BE2C (cell line): ENCODE results near the gene RNF207.

Experiments used
- DNase-seq: peaks from one replicate; pipeline ENCODE4 v3.0.0-alpha.2; 2020
- H3K27me3 ChIP-seq: fragments of 250-450 bp; sonication (Bioruptor Pico); 2 replicates; pipeline ENCODE4 v1.5.1; 2020; ENCODE audit warnings: mild to moderate bottlenecking
- H3K36me3 ChIP-seq: fragments of 250-450 bp; sonication (Bioruptor Pico); 2 replicates; pipeline ENCODE4 v1.5.1; 2020; ENCODE audit warnings: mild to moderate bottlenecking
- H3K4me1 ChIP-seq: fragments of 250-450 bp; sonication (Bioruptor Pico); 2 replicates; pipeline ENCODE4 v1.5.1; 2020
- H3K4me3 ChIP-seq: 2 replicates; pipeline ENCODE4 v1.5.1; 2011; ENCODE audit warnings: low read depth, low read length
- H3K9me3 ChIP-seq: fragments of 250-450 bp; sonication (Bioruptor Pico); 2 replicates; pipeline ENCODE4 v1.5.1; 2020
- TF ChIP-seq, protein P1 (sequence below): IDR thresholded peaks from 2 replicates; pipeline ENCODE4 v1.5.1; 2012; ENCODE audit warnings: mild to moderate bottlenecking, low read depth, low read length

The RNF207 gene

GRCh38 chr1:6263716-6264115 lies 57.8 kb downstream of the RNF207 start:
- Histone ChIP-seq H3K4me3 (no peak overlapping the region), H3K4me1 (no peaks in the 10 kb centered on the region), H3K36me3 (no peaks in the 10 kb centered on the region), H3K9me3 (no peaks in the 10 kb centered on the region), H3K27me3 (no peaks in the 10 kb centered on the region)
- no peak for DNase-seq
- TF ChIP-seq, protein P1, sequence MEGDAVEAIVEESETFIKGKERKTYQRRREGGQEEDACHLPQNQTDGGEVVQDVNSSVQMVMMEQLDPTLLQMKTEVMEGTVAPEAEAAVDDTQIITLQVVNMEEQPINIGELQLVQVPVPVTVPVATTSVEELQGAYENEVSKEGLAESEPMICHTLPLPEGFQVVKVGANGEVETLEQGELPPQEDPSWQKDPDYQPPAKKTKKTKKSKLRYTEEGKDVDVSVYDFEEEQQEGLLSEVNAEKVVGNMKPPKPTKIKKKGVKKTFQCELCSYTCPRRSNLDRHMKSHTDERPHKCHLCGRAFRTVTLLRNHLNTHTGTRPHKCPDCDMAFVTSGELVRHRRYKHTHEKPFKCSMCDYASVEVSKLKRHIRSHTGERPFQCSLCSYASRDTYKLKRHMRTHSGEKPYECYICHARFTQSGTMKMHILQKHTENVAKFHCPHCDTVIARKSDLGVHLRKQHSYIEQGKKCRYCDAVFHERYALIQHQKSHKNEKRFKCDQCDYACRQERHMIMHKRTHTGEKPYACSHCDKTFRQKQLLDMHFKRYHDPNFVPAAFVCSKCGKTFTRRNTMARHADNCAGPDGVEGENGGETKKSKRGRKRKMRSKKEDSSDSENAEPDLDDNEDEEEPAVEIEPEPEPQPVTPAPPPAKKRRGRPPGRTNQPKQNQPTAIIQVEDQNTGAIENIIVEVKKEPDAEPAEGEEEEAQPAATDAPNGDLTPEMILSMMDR: no peak

DNA sequence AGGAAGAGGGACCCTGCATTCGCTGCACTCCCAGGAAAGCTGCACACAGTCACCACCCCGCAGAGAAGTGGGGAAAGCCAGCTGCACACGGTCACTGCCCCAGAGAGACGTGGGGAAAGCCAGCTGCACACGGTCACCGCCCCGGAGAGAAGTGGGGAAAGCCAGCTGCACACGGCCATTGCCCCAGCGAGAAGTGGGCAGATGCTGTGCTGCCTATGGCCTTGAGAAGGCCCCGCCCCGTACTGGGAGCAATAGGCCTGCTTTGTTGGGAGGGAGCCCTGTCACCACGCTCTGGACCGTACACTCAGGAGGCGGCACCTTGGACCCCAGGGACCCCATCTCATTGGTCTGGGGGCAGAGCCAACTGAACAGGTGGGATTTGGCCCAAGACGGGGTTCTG lies 59.2 kb downstream of the RNF207 start:
- TF ChIP-seq, protein P1: no peak
- Histone ChIP-seq H3K36me3 (no peaks in the 10 kb centered on the region), H3K27me3 (no peaks in the 10 kb centered on the region), H3K4me3 (no peak overlapping the region), H3K9me3 (no peaks in the 10 kb centered on the region), H3K4me1 (no peaks in the 10 kb centered on the region)
- no peak for DNase-seq

DNA sequence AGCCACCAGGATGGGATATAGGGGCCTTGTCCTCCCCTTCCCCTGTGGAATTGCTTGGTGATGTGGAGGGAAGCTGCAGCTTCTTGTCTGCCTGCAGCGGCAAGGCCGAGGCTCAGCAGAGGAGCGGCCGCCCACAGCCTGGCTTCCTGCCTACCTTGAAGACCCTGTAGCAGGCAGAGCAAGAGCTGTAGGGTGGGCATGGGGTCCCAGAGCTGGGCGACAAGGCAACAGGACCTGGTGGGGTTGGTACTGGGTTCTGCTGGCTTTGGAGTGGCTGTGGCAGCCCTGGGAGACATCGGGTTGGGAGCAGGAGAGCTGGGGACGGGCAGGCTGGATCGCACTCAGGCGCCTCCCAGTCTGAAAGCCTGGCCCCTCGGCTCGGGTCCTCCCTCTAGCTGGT lies 60.7 kb downstream of the RNF207 start:
- Histone ChIP-seq H3K4me3 (no peak overlapping the region), H3K27me3 (no peaks in the 10 kb centered on the region), H3K4me1 (peaks cover 3% of the 10 kb centered on the region), H3K9me3 (no peaks in the 10 kb centered on the region), H3K36me3 (no peaks in the 10 kb centered on the region)
- TF ChIP-seq, protein P1: no peak
- DNase-seq: no peak

DNA sequence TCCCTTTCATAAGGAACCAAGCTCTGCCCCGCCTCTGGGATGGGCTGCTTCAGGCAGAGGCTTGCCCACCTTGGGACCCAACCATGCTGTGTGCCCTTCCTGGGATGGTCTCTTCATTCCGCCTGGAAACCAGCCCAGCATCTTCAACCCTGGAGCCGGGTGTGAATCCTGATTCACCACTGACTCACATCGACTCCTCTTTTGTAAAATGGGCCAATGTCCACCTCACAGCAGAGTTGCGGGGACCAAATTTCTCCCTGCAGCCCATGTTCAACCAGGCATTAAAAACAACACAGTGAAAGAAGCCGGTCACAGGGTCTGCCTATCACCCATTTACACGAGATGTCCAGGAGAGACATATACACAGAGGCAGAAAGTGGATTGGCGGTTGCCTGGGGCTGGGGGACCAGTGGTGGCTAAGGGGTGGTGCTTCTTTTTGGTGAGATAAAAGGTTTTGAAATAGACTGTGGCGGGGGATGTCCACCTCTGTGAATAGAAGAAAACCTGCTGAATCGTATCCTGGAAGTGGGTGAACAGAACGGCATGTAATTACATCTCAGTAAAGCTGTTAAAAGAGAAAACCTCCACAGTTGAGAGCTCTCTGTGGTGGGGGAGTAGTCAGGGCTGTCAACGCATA lies 61.9 kb downstream of the RNF207 start:
- no peaks in the 10 kb centered on the region for H3K27me3 ChIP-seq
- H3K4me3 ChIP-seq: no peak overlapping the region
- TF ChIP-seq, protein P1: no peak
- DNase-seq: no peak
- no peaks in the 10 kb centered on the region for H3K9me3 ChIP-seq
- no peaks in the 10 kb centered on the region for H3K36me3 ChIP-seq
- H3K4me1 ChIP-seq: peaks cover 3% of the 10 kb centered on the region

DNA sequence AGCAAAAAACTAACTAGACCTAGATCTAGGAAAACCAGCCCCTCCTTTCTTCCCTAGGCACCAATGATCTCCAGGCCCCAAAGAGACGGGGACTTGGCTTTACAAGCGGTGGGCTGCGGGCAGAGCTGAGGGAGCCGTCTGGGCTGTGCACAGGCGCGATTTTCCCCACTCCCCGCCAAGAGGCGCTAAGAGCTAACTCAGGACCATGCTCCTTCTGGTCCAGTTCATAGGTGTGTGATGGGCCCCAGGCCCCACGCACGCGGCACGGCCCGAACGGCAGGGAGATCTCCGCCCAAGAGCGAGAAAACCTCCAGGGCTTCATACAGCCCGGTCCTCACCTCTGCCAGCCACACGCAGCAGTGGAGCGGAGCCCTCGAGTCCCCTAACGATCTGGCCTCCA lies 62.5 kb downstream of the RNF207 start:
- no peaks in the 10 kb centered on the region for H3K9me3 ChIP-seq
- TF ChIP-seq, protein P1: no peak

DNA sequence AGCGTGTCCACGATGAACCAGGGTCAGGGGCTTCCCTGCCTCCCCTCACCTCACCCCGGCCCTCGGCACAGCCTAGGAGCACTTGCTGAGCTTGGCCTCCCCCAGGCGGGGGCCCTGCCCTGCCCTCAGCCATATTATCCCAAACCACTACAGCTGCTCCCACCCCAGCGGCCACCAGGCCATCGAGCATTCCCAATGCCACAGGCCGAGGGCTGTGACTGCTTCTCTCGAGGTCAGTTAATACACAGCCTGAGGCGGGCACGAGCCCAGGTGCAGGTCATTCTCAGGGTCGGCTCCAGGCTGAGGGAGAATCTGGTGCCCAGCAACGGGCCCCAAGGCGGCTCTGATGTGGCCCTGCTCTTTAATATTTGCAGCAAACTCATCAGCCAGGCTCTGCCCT lies 63.4 kb downstream of the RNF207 start:
- H3K4me3 ChIP-seq: no peak overlapping the region
- no peaks in the 10 kb centered on the region for H3K36me3 ChIP-seq
- H3K27me3 ChIP-seq: no peaks in the 10 kb centered on the region
- H3K9me3 ChIP-seq: no peaks in the 10 kb centered on the region
- TF ChIP-seq, protein P1: no peak
- H3K4me1 ChIP-seq: peaks cover 3% of the 10 kb centered on the region
- DNase-seq: no peak

More for the DNA sequence above, 62.5 kb downstream of the RNF207 start:
- H3K36me3 ChIP-seq: no peaks in the 10 kb centered on the region
- no peak overlapping the region for H3K4me3 ChIP-seq
- no peak for DNase-seq
- no peaks in the 10 kb centered on the region for H3K27me3 ChIP-seq
- peaks cover 3% of the 10 kb centered on the region for H3K4me1 ChIP-seq
